ENCODE data around the gene AURKB. TPM values are rescaled to one million over a fixed set of nuclear protein-coding genes. Genes with fewer than 3 reads are reported as not detected.

AURKB gene
- total RNA-seq, 4 donors from 2014 or later = 2.3 TPM; not detected in 3

DNA sequence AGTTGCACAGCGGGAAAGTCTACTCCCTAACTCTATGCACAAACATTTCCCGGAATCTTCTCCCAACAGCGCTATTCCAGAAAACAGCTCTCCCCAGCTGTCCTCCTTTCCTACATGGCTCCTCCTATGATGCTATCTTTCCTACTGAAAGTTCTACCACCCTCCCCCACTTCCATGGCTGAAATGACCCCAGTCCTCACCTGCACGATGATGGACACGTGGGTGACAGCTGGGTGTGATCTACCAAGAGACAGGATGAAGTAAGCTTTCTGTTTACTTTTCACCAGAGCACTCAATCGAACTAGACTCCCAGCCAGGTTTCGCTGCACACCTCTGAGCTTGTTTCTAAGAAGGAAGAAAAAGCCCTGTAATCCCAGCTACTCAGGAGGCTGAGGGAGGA, 26.8 kb upstream of the AURKB start:
- Histone ChIP-seq H3K4me3 (no peak overlapping the region), H3K9me3 (no peaks in the 10 kb centered on the region), H3K27me3 (no peaks in the 10 kb centered on the region), H3K27ac (no peak overlapping the region), H3K36me3 (peaks cover 0 to 91% of the 10 kb centered on the region in 2 donors), H3K4me1 (no peaks in the 10 kb centered on the region)
- TF ChIP-seq POLR2A (IDR thresholded peaks at IDR 0.05) = no peak
- TF ChIP-seq, protein P1, sequence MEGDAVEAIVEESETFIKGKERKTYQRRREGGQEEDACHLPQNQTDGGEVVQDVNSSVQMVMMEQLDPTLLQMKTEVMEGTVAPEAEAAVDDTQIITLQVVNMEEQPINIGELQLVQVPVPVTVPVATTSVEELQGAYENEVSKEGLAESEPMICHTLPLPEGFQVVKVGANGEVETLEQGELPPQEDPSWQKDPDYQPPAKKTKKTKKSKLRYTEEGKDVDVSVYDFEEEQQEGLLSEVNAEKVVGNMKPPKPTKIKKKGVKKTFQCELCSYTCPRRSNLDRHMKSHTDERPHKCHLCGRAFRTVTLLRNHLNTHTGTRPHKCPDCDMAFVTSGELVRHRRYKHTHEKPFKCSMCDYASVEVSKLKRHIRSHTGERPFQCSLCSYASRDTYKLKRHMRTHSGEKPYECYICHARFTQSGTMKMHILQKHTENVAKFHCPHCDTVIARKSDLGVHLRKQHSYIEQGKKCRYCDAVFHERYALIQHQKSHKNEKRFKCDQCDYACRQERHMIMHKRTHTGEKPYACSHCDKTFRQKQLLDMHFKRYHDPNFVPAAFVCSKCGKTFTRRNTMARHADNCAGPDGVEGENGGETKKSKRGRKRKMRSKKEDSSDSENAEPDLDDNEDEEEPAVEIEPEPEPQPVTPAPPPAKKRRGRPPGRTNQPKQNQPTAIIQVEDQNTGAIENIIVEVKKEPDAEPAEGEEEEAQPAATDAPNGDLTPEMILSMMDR (IDR thresholded peaks at IDR 0.05 in 4 of 5, conservative IDR thresholded peaks at IDR 0.05 in 1 of 5) = no peak
- in situ Hi-C loops (cut with MboI; ENCODE audit: low sequenced_read_pairs in 4 of 4) (no loop called here), intact Hi-C loops (cut with DNase I; ENCODE audit: low total_unique reads) (no loop called here)
- DNase-seq = no peak
- no peak for ATAC-seq

DNA sequence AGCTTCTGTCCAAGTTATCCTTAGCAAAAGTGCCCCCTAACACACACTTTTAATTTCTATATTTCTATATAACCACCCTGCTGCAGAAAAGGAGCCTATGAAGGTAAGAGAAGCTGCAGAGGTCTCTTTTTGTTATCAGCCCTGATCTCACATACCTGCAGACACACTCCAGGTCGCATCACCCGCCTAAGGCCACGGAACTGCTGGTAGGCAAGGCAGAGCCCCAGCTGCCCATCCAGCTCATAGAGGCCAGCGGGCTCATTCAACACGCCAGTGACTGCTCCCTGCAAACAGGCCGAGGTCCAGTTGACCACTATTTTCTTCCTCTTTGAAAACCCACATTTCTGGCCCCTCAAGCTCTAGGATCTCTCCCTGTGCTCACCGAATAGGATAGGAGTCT, 25.3 kb upstream of the AURKB start:
- peaks cover 0 to 95% of the 10 kb centered on the region in 2 donors for H3K36me3 ChIP-seq
- no peaks in the 10 kb centered on the region for H3K4me1 ChIP-seq
- TF ChIP-seq POLR2A (IDR thresholded peaks at IDR 0.05) = no peak
- TF ChIP-seq, protein P1 (IDR thresholded peaks at IDR 0.05 in 4 of 5, conservative IDR thresholded peaks at IDR 0.05 in 1 of 5) = no peak
- no peaks in the 10 kb centered on the region for H3K9me3 ChIP-seq
- intact Hi-C loops (cut with DNase I; ENCODE audit: low total_unique reads) (no loop called here), in situ Hi-C loops (cut with MboI; ENCODE audit: low sequenced_read_pairs in 4 of 4) (no loop called here)
- no peak overlapping the region for H3K4me3 ChIP-seq
- ATAC-seq (no peak), DNase-seq (no peak)
- no peak overlapping the region for H3K27ac ChIP-seq
- H3K27me3 ChIP-seq = no peaks in the 10 kb centered on the region

DNA sequence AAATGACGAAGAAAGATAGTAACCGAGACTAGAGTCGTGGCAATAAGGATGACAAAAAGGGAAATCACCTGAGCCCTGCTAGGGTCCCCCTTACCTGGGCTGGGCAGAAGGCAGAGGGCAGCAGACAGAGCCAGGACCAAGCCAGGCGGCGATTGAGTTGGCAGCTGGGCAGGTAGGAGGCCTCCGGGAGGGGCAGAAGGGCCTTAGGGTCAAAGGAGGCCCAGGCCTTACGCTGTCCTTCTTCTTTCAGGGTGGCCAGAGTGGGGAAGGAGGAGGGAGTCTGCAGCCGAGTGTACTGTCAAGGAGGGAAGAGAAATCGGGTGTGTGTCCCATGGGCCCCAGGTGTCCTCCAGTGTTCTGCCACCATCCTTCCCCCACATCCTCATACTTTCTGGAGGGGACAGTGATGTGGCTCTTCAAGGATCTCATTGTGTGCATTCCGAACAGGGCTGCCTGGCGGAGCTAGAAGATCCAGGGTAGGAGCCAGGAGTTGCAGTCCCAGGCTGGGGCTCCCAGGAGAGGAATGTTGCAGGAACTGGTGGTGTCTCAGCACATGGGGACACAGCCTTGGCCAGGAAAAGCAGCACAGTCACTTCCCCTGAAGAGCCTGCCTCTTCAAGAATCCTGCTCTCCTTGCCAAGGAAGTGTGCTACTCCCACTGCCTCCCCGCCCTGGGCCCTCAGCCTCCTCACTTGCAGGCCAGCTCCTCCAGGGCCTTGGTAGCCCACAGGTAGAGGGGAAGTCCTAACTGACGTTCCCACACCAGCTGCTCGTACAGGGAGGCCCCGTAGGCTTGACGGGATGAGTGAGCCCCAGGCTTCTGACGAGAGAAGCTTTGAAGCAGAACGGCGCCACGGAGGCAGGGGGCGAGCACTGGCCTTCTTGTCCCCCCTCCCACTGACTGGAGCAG, 24.2 kb upstream of the AURKB start:
- Histone ChIP-seq H3K4me3 (no peak overlapping the region), H3K9me3 (no peaks in the 10 kb centered on the region), H3K27ac (no peak overlapping the region), H3K27me3 (no peaks in the 10 kb centered on the region), H3K36me3 (peaks cover 0 to 97% of the 10 kb centered on the region in 2 donors), H3K4me1 (no peaks in the 10 kb centered on the region)
- DNase-seq = no peak
- intact Hi-C loops (cut with DNase I; ENCODE audit: low total_unique reads) = no loop called here
- in situ Hi-C loops (cut with MboI; ENCODE audit: low sequenced_read_pairs in 4 of 4) = no loop called here
- TF ChIP-seq, protein P1 (IDR thresholded peaks at IDR 0.05 in 4 of 5, conservative IDR thresholded peaks at IDR 0.05 in 1 of 5) = no peak
- no peak for TF ChIP-seq POLR2A (IDR thresholded peaks at IDR 0.05)
- ATAC-seq = no peak

DNA sequence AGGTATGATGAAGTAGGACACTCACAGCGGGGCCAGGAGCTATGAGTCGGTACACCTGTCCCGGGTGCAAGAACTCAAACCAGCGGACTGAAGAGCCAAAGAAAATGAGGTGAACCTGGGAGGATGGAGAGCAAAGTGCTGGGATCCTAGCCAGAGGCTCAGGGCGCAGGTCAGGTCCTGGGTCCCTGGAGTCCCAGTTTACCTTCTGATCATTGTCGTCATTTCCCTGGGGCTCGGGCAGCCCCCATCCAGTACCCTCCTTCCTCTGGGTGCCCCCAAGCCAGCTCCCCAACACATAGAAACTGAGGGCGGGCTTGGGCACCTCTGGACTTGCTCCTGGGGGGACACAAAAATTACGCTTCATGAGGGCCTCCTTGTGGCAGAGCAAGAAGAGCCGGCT, 21.3 kb upstream of the AURKB start:
- no peaks in the 10 kb centered on the region for H3K4me1 ChIP-seq
- TF ChIP-seq, protein P1 (IDR thresholded peaks at IDR 0.05 in 4 of 5, conservative IDR thresholded peaks at IDR 0.05 in 1 of 5) = no peak
- TF ChIP-seq POLR2A (IDR thresholded peaks at IDR 0.05) = no peak
- in situ Hi-C loops (cut with MboI; ENCODE audit: low sequenced_read_pairs in 4 of 4) = no loop called here
- ATAC-seq = no peak
- no peaks in the 10 kb centered on the region for H3K9me3 ChIP-seq
- H3K36me3 ChIP-seq = peaks cover 0 to 92% of the 10 kb centered on the region in 2 donors
- no peaks in the 10 kb centered on the region for H3K27me3 ChIP-seq
- intact Hi-C loops (cut with DNase I; ENCODE audit: low total_unique reads) = no loop called here
- H3K4me3 ChIP-seq = no peak overlapping the region
- no peak overlapping the region for H3K27ac ChIP-seq
- DNase-seq = no peak

All from gastrocnemius medialis (tissue), 4 donors.